ENCODE results near the gene NPC2. TPM values are rescaled to one million over a fixed set of nuclear protein-coding genes. Genes with fewer than 3 reads are reported as not detected.

NPC2 gene
- total and polyA plus RNA-seq, 9 of the 15 experiments (the other 6 are each of a cell fraction or from before 2014, with no cell fraction given), result 16.6 to 74.1 (median 32.6) TPM

DNA sequence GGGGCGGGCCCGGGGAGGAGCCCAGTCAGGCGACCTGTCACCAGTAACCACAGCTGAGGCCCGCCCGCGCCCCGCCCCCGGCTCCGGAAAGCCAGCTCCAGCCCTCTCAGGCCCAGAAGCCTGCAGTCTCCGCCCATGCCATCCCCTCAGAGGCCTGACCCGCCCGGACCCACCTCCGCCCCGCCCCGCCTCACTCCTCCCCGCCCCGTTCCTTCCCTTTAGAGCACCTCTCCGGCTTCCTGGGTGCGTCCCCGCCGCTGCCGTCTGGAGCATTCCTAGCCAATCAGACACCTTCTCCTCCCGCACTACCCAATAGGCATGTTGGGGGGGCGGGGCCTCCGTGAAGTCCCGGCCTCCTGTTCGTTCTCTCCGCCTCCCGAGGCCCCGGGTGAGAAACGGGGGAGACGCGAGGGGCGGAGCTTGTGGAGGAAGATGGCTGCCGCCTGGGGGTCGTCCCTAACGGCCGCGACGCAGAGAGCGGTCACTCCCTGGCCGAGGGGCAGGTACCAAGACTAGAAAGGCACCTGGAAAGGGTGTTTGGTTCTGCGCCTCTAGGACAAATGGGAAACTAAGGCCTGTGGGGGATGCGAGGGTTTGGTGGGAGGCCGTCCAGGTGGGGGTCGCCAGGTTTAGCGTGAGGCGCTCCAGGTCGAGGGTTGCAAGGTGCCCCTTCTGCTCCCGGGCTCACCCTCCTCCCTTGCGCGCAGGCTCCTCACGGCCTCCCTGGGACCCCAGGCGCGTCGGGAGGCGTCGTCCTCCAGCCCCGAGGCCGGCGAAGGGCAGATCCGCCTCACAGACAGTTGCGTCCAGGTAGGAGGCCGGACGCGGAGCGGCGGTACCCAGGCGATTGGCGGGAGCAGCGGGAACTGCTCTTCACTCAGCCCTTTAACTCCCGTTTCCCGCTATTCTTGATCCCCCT, 497 bp upstream of the NPC2 start, which contains the start of gene ISCA2 (continued):
- TF ChIP-seq ZNF408 (CRISPR knock-in tag; IDR thresholded peaks at IDR 0.05; ENCODE audit: low read depth), result no peak
- TF ChIP-seq CBX3 (IDR thresholded peaks at IDR 0.05; ENCODE audit: borderline replicate concordance in 1 of 2, low read length in 2 of 2), result no peak
- TF ChIP-seq POLR2A (conservative IDR thresholded peaks at IDR 0.05), result peak; percentile 79
- TF ChIP-seq SP1 (CRISPR knock-in tag; IDR thresholded peaks at IDR 0.05), result peak; percentile 83
- TF ChIP-seq SMC3 (conservative IDR thresholded peaks at IDR 0.05; ENCODE audit: insufficient read depth, low read depth, low read length), result no peak
- TF ChIP-seq ZNF766 (CRISPR knock-in tag; conservative IDR thresholded peaks at IDR 0.05), result no peak
- TF ChIP-seq CBFB (CRISPR knock-in tag; IDR thresholded peaks at IDR 0.05), result no peak
- TF ChIP-seq, protein P1, sequence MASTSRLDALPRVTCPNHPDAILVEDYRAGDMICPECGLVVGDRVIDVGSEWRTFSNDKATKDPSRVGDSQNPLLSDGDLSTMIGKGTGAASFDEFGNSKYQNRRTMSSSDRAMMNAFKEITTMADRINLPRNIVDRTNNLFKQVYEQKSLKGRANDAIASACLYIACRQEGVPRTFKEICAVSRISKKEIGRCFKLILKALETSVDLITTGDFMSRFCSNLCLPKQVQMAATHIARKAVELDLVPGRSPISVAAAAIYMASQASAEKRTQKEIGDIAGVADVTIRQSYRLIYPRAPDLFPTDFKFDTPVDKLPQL (IDR thresholded peaks at IDR 0.05; ENCODE audit: extremely low read depth, insufficient read length), result no peak
- no peak for TF ChIP-seq NEUROD1 (IDR thresholded peaks at IDR 0.05; ENCODE audit: borderline replicate concordance, low read depth, low read length, partially characterized antibody)
- peak; percentile 90 for TF ChIP-seq ZBTB7A (IDR thresholded peaks at IDR 0.05; ENCODE audit: borderline replicate concordance, control insufficient read depth, low read depth, low read length)
- TF ChIP-seq CCAR2 (IDR thresholded peaks at IDR 0.05; ENCODE audit: low read depth, low read length), result no peak
- no peak for TF ChIP-seq NFXL1 (CRISPR knock-in tag; IDR thresholded peaks at IDR 0.05)
- TF ChIP-seq ZNF699 (CRISPR knock-in tag; IDR thresholded peaks at IDR 0.05; ENCODE audit: insufficient replicate concordance), result no peak
- TF ChIP-seq ESRRB (CRISPR knock-in tag; IDR thresholded peaks at IDR 0.05; ENCODE audit: borderline replicate concordance), result no peak
- TF ChIP-seq ZNF589 (CRISPR knock-in tag; IDR thresholded peaks at IDR 0.05; ENCODE audit: low read depth), result no peak
- no peak for TF ChIP-seq MIER1 (IDR thresholded peaks at IDR 0.05; ENCODE audit: low read depth)
- TF ChIP-seq, protein P2, sequence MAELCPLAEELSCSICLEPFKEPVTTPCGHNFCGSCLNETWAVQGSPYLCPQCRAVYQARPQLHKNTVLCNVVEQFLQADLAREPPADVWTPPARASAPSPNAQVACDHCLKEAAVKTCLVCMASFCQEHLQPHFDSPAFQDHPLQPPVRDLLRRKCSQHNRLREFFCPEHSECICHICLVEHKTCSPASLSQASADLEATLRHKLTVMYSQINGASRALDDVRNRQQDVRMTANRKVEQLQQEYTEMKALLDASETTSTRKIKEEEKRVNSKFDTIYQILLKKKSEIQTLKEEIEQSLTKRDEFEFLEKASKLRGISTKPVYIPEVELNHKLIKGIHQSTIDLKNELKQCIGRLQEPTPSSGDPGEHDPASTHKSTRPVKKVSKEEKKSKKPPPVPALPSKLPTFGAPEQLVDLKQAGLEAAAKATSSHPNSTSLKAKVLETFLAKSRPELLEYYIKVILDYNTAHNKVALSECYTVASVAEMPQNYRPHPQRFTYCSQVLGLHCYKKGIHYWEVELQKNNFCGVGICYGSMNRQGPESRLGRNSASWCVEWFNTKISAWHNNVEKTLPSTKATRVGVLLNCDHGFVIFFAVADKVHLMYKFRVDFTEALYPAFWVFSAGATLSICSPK (IDR thresholded peaks at IDR 0.05; ENCODE audit: borderline replicate concordance), result no peak
- TF ChIP-seq CEBPB (tag; IDR thresholded peaks at IDR 0.05), result no peak
- TF ChIP-seq GABPA (tag; conservative IDR thresholded peaks at IDR 0.05; ENCODE audit: low read depth), result no peak
- no peak for TF ChIP-seq SOX6 (IDR thresholded peaks at IDR 0.05)

Measured in K562 (cell line).